AG10803 (cell line): ENCODE data around the gene PSME3IP1.

Experiments used
- DNase-seq: peaks from one replicate; pipeline ENCODE4 v3.0.0; 2010; ENCODE audit warnings: low read depth
- H3K4me3 ChIP-seq: 2 replicates; pipeline ENCODE4 v1.5.1; 2011; ENCODE audit warnings: mild to moderate bottlenecking, low read length, control low read depth
- CTCF ChIP-seq: conservative IDR thresholded peaks from 2 replicates; pipeline ENCODE4 v1.5.1; 2011; ENCODE audit warnings: mild to moderate bottlenecking, low read length, control low read depth, inconsistent platforms

The PSME3IP1 gene

GRCh38 chr16:57105184-57105583, 80.7 kb downstream of the PSME3IP1 start:
- H3K4me3 ChIP-seq: no peak overlapping the region
- no peak for TF ChIP-seq CTCF

GRCh38 chr16:57104706-57105105, 81.1 kb downstream of the PSME3IP1 start:
- TF ChIP-seq CTCF: no peak
- no peak for DNase-seq

More at GRCh38 chr16:57105184-57105583, 80.7 kb downstream of the PSME3IP1 start:
- no peak for DNase-seq

GRCh38 chr16:57102888-57103851, 82.7 kb downstream of the PSME3IP1 start:
- DNase-seq: no peak
- no peak for TF ChIP-seq CTCF
- no peak overlapping the region for H3K4me3 ChIP-seq

More at GRCh38 chr16:57104706-57105105, 81.1 kb downstream of the PSME3IP1 start:
- H3K4me3 ChIP-seq: no peak overlapping the region
